IMR-90 (cell line): ENCODE results near the gene RPL35. TPM values are rescaled to one million over a fixed set of nuclear protein-coding genes. Genes with fewer than 3 reads are reported as not detected.

ENCODE experiments used
- ATAC-seq: fragments of 200-7000 bp; cut with Tn5 transposase; 2 replicates; pipeline ENCODE4 v1.9.1; 2020; ENCODE audit warnings: low read depth, mild to moderate bottlenecking, moderate library complexity
- BruUV-seq: library from RNA; stranded (reverse); fragments of 400-500 nt; replicated peaks from 2 replicates; lab custom pipeline; 2021; lab: Mats Ljungman, UMichigan
- CTCF ChIA-PET: fragments of 300-600 bp; formaldehyde crosslinking; extraction: SDS; loops from one replicate; lab custom pipeline; 2021; ENCODE audit warnings: antibody characterized with exemption; lab: Yijun Ruan, JAX
- POLR2A ChIA-PET: fragments of 300-600 bp; sonication (Branson Sonifier 250); formaldehyde crosslinking; loops from one replicate; lab custom pipeline; 2022; ENCODE audit warnings: antibody characterized with exemption; ENCODE audit not compliant: unreplicated experiment; lab: Charles Lee
- DNase-seq: peaks from one replicate; pipeline ENCODE4 v3.0.0; 2013
- H2AFZ ChIP-seq: replicated peaks from 2 replicates; pipeline ENCODE3; 2013; ENCODE audit warnings: low read length, mild to moderate bottlenecking; ENCODE audit not compliant: poor library complexity
- H2AK5ac ChIP-seq: 2 replicates; pipeline ENCODE4 v1.6.1; 2013; ENCODE audit warnings: low read depth, low read length, inconsistent platforms
- H2AK9ac ChIP-seq: replicated peaks from 2 replicates; pipeline ENCODE3; 2013; ENCODE audit warnings: mild to moderate bottlenecking, low read depth, low read length, moderate library complexity; ENCODE audit not compliant: poor library complexity
- H2BK120ac ChIP-seq: 2 replicates; pipeline ENCODE4 v1.6.1; 2013; ENCODE audit warnings: low read depth, low read length, inconsistent platforms
- H2BK15ac ChIP-seq: 3 replicates; pipeline ENCODE4 v1.6.1; 2013; ENCODE audit warnings: low read depth, low read length, inconsistent platforms
- H2BK20ac ChIP-seq: 2 replicates; pipeline ENCODE4 v1.6.1; 2013; ENCODE audit warnings: low read depth, mild to moderate bottlenecking, inconsistent platforms, low read length, moderate library complexity
- H2BK5ac ChIP-seq: 2 replicates; pipeline ENCODE4 v1.6.1; 2013; ENCODE audit warnings: mild to moderate bottlenecking, low read depth, low read length, inconsistent platforms; ENCODE audit not compliant: poor library complexity, severe bottlenecking
- H3K14ac ChIP-seq: replicated peaks from 2 replicates; pipeline ENCODE4 v1.6.1; 2013; ENCODE audit warnings: low read depth, low read length, inconsistent platforms
- H3K18ac ChIP-seq: 2 replicates; pipeline ENCODE4 v1.6.1; 2013; ENCODE audit warnings: low read depth, low read length, control low read depth
- H3K23ac ChIP-seq: 2 replicates; pipeline ENCODE4 v1.6.1; 2013; ENCODE audit warnings: low read depth, low read length, inconsistent platforms
- H3K27ac ChIP-seq: 2 replicates; pipeline ENCODE4 v1.5.1; 2013; ENCODE audit warnings: mild to moderate bottlenecking, control low read depth, low read length; ENCODE audit not compliant: insufficient read depth
- H3K27me3 ChIP-seq: 2 replicates; pipeline ENCODE4 v1.6.1; 2013; ENCODE audit warnings: low read length; ENCODE audit not compliant: control insufficient read depth, insufficient read depth
- H3K36me3 ChIP-seq: 2 replicates; pipeline ENCODE4 v1.6.1; 2013; ENCODE audit warnings: low read length, mixed read lengths; ENCODE audit not compliant: control insufficient read depth, insufficient read depth
- H3K4ac ChIP-seq: 2 replicates; pipeline ENCODE4 v1.6.1; 2013; ENCODE audit warnings: low read depth, low read length, inconsistent platforms
- H3K4me1 ChIP-seq: 2 replicates; pipeline ENCODE4 v1.6.1; 2013; ENCODE audit warnings: low read length, mixed read lengths; ENCODE audit not compliant: control insufficient read depth, insufficient read depth
- H3K4me2 ChIP-seq: 2 replicates; pipeline ENCODE4 v1.6.1; 2013; ENCODE audit warnings: low read depth, mild to moderate bottlenecking, control low read depth, low read length, moderate library complexity
- H3K4me3 ChIP-seq: 2 replicates; pipeline ENCODE4 v1.5.1; 2013; ENCODE audit warnings: low read depth, mild to moderate bottlenecking, control low read depth, low read length, moderate library complexity; ENCODE audit not compliant: insufficient read depth
- H3K56ac ChIP-seq: 2 replicates; pipeline ENCODE4 v1.6.1; 2013; ENCODE audit warnings: low read length, inconsistent platforms; ENCODE audit not compliant: insufficient read depth; ENCODE audit errors: extremely low read depth
- H3K79me1 ChIP-seq, 2 experiments: 2 replicates each; pipeline ENCODE4 v1.6.1; 2013; ENCODE audit warnings: low read length in 2 of 2, inconsistent platforms in 1 of 2, low read depth in 1 of 2
- H3K9ac ChIP-seq: 2 replicates; pipeline ENCODE4 v1.6.1; 2013; ENCODE audit warnings: low read depth, low read length, control low read depth
- H3K9me1 ChIP-seq: 2 replicates; pipeline ENCODE4 v1.6.1; 2013; ENCODE audit warnings: low read length, inconsistent platforms; ENCODE audit not compliant: insufficient read depth
- H3K9me3 ChIP-seq: 2 replicates; pipeline ENCODE4 v1.6.1; 2013; ENCODE audit warnings: low read length; ENCODE audit not compliant: control insufficient read depth, insufficient read depth
- H4K20me1 ChIP-seq: 2 replicates; pipeline ENCODE4 v1.6.1; 2013; ENCODE audit warnings: low read length, inconsistent platforms; ENCODE audit not compliant: insufficient read depth
- H4K5ac ChIP-seq: 2 replicates; pipeline ENCODE4 v1.6.1; 2013; ENCODE audit warnings: mild to moderate bottlenecking, low read depth, low read length, control low read depth
- H4K8ac ChIP-seq, 2 experiments: 2 replicates each; pipeline ENCODE4 v1.6.1; 2013; ENCODE audit warnings: low read depth in 2 of 2, low read length in 2 of 2, control low read depth in 1 of 2, inconsistent platforms in 1 of 2
- H4K91ac ChIP-seq: 2 replicates; pipeline ENCODE4 v1.6.1; 2013; ENCODE audit warnings: low read depth, low read length, inconsistent platforms; ENCODE audit not compliant: insufficient read depth
- BHLHE40 ChIP-seq: fragments of 150-350 bp; IDR thresholded peaks from 2 replicates; pipeline ENCODE4 v1.6.1; 2016; ENCODE audit warnings: mild to moderate bottlenecking, low read depth, low read length
- CHD1 ChIP-seq: IDR thresholded peaks from 2 replicates; pipeline ENCODE4 v1.6.1; 2012; ENCODE audit warnings: low read depth, low read length, improper control_type of control experiment
- CTCF ChIP-seq: conservative IDR thresholded peaks from 2 replicates; pipeline ENCODE4 v1.5.1; 2012; ENCODE audit warnings: mild to moderate bottlenecking, low read depth, low read length, improper control_type of control experiment
- ELK1 ChIP-seq: fragments of 150-350 bp; IDR thresholded peaks from 2 replicates; pipeline ENCODE4 v1.6.1; 2016; ENCODE audit warnings: low read depth, mild to moderate bottlenecking, low read length, moderate library complexity, borderline replicate concordance
- FOS ChIP-seq: fragments of 150-350 bp; IDR thresholded peaks from 2 replicates; pipeline ENCODE4 v1.6.1; 2016; ENCODE audit warnings: low read depth, low read length
- MAFK ChIP-seq: IDR thresholded peaks from 2 replicates; pipeline ENCODE4 v1.6.1; 2012; ENCODE audit warnings: low read depth, low read length, improper control_type of control experiment
- MAZ ChIP-seq: IDR thresholded peaks from 2 replicates; pipeline ENCODE4 v1.6.1; 2012; ENCODE audit warnings: low read depth, mild to moderate bottlenecking, low read length, improper control_type of control experiment, moderate library complexity, borderline replicate concordance
- MXI1 ChIP-seq: IDR thresholded peaks from 2 replicates; pipeline ENCODE4 v1.6.1; 2012; ENCODE audit warnings: low read depth, mild to moderate bottlenecking, low read length, moderate library complexity, borderline replicate concordance
- POLR2A ChIP-seq: IDR thresholded peaks from 2 replicates; pipeline ENCODE4 v1.6.1; 2012; ENCODE audit warnings: mild to moderate bottlenecking, low read depth, low read length
- RAD21 ChIP-seq: IDR thresholded peaks from 2 replicates; pipeline ENCODE4 v1.6.1; 2012; ENCODE audit warnings: low read length, improper control_type of control experiment
- RCOR1 ChIP-seq: IDR thresholded peaks from 2 replicates; pipeline ENCODE4 v1.6.1; 2012; ENCODE audit warnings: mild to moderate bottlenecking, low read length, improper control_type of control experiment; ENCODE audit not compliant: insufficient replicate concordance
- RFX5 ChIP-seq: IDR thresholded peaks from 2 replicates; pipeline ENCODE4 v1.8.0; 2012; ENCODE audit warnings: low read depth, mild to moderate bottlenecking, low read length, moderate library complexity
- SMC3 ChIP-seq: fragments of 150-350 bp; IDR thresholded peaks from 2 replicates; pipeline ENCODE4 v1.6.1; 2016; ENCODE audit warnings: low read depth, mild to moderate bottlenecking, antibody characterized with exemption, low read length, moderate library complexity
- USF2 ChIP-seq: fragments of 150-350 bp; IDR thresholded peaks from 2 replicates; pipeline ENCODE4 v1.6.1; 2017; ENCODE audit warnings: mild to moderate bottlenecking, antibody characterized with exemption, low read length, low read depth
- WGBS, 2 experiments: methylation state at CpG; one replicate each; pipeline versions ENCODE4 v1.1.5 to v1.1.7; 2013; ENCODE audit warnings: missing lambda C conversion rate in 2 of 2; ENCODE audit not compliant: insufficient read length in 1 of 2; ENCODE audit errors: extremely low coverage in 2 of 2; 5-methylcytosine and 5-hydroxymethylcytosine counted together
- dilution Hi-C: fragments of 300-500 bp; cut with HindIII; formaldehyde crosslinking; loops from one replicate; pipeline ENCODE4 v1.14.3; 2018; ENCODE audit warnings: low sequenced_read_pairs; ENCODE audit not compliant: unreplicated experiment
- in situ Hi-C: fragments of 300-500 bp; cut with MboI; formaldehyde crosslinking; loops from 3 replicates; pipeline ENCODE4 v1.14.3; 2019; ENCODE audit warnings: low sequenced_read_pairs, inconsistent platforms, mixed read lengths
- intact Hi-C: fragments of 100-400 bp; cut with micrococcal nuclease; formaldehyde crosslinking; loops from 2 replicates; pipeline ENCODE4 v1.10.0; 2022
- polyA plus RNA-seq, 3 experiments: library from polyadenylated mRNA; depleted of rRNA; stranded (reverse); fragments of >200 nt; gene quantifications; 2 replicates each; pipeline ENCODE4 v1.2.3, GENCODE V29; 2012; ENCODE audit warnings: low replicate concordance in 1 of 3
- total RNA-seq: library from RNA; depleted of rRNA; stranded (reverse); fragments of >200 nt; gene quantifications from 2 replicates; pipeline ENCODE4 v1.2.3, GENCODE V29; 2012

The RPL35 gene
- total and polyA plus RNA-seq, 2 of the 4 experiments (the other 2 are of a cell fraction), result 881 to 1,650 TPM

- intact Hi-C loops, result loop anchor here (2.0 kb wide), 1 partner anchor 39 kb away; the partner anchor contains the start of gene WDR38
- CTCF ChIA-PET, result interaction anchor here (0.6 to 1.3 kb wide), 5 partner anchors 13 to 44 kb away, joined by 3 to 10 read pairs (median 3); no protein-coding TSS in a partner anchor
- TF ChIP-seq SMC3 (no peak), RAD21 (no peak), POLR2A (no peak), RFX5 (no peak), BHLHE40 (no peak), CHD1 (no peak), CTCF (no peak), MAZ (no peak), MAFK (no peak), MXI1 (no peak), RCOR1 (no peak), ELK1 (no peak), FOS (no peak), USF2 (no peak)
These were observed 48.1 kb downstream of the RPL35 start for GRCh38 chr9:124813501-124814163.

More at GRCh38 chr9:124813501-124814163, 48.1 kb downstream of the RPL35 start:
- BruUV-seq, result no TSS peak
- peak overlapping the region; percentile 61; the same call in 1 of the 3 replicates for H2BK15ac ChIP-seq
- DNase-seq, result no peak
- H3K79me1 ChIP-seq, result peaks cover 0 to 10% of the 10 kb centered on the region in 2 experiments; a peak in 2 of 4 replicates
- peaks cover 25% of the 10 kb centered on the region for H3K9me1 ChIP-seq
- H2AK9ac ChIP-seq, result peak overlapping the region; percentile 10
- peak overlapping the region; percentile 57 for H4K91ac ChIP-seq
- peak overlapping the region; percentile 74 for H2BK20ac ChIP-seq
- no peaks in the 10 kb centered on the region for H3K9me3 ChIP-seq
- H3K27ac ChIP-seq, result peak overlapping the region; percentile 6; the same call in 1 of the 2 replicates
- peak overlapping the region; percentile 44 for H3K18ac ChIP-seq
- no peak overlapping the region for H3K4me3 ChIP-seq
- H2BK5ac ChIP-seq, result no peak overlapping the region
- WGBS, 2 experiments, result 53% methylated on average over 2 of the region's 11 CpGs; no CpG with 5 or more reads in 1 of the 2 experiments
- H3K27me3 ChIP-seq, result no peaks in the 10 kb centered on the region
- H3K56ac ChIP-seq, result no peak overlapping the region
- peak overlapping the region in 1 of 2 experiments; percentile 90; a peak in 1 of 4 replicates for H4K8ac ChIP-seq
- POLR2A ChIA-PET, result no interaction called here
- peaks cover 27% of the 10 kb centered on the region for H3K4me1 ChIP-seq
- H4K20me1 ChIP-seq, result no peaks in the 10 kb centered on the region
- peak overlapping the region; percentile 78 for H3K4ac ChIP-seq
- no peak overlapping the region for H3K9ac ChIP-seq
- no peak overlapping the region for H2AFZ ChIP-seq
- H4K5ac ChIP-seq, result peak overlapping the region; percentile 41; the same call in 1 of the 2 replicates
- peak overlapping the region; percentile 86 for H2BK120ac ChIP-seq
- H3K4me2 ChIP-seq, result no peak overlapping the region
- ATAC-seq, result no peak
- H2AK5ac ChIP-seq, result peak overlapping the region; percentile 79
- no peak overlapping the region for H3K23ac ChIP-seq
- dilution Hi-C loops (no loop called here), in situ Hi-C loops (no loop called here)
- H3K36me3 ChIP-seq, result peaks cover 10% of the 10 kb centered on the region; the same call in 1 of the 2 replicates
- peak overlapping the region; percentile 59 for H3K14ac ChIP-seq
